ENCODE measurements around the gene SART3.

SART3 gene

DNA sequence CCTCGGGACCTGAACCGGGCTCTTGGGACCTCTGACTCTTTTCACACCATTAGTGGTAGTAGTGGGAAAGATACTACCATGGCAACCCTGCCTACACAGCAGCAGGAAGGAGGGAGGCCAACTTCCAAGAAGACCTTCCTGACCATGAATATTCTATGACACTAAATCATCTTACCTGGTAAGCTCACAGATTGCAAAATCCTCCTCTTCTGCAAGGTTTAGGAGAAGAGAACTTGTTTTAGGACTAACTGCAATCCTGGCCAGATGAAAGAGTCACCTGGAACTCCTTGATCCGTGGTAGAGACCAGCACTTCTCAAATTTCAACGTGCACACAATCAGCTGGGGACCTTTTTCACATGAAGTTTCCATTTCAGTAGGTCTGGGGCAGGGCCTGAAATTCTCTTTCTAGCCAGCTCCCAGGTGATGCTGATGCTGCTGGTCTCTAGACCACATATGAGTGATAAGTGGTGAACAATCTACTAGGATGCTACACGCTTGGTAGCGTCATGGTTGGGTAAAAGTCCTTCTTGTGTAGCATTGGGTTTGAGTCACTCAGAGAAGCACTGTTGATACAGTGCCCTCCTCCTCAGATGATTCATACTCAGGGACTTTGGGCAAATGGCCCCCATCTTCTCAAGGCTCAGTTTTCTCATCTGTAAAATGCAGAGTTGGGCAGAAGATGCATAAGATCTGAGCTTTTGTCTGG lies 81.5 kb downstream of the SART3 start:
- no peaks in the 10 kb centered on the region for H3K9me3 Mint-ChIP-seq
- ATAC-seq (ENCODE audit: low read depth): no peak
- no peak for DNase-seq (ENCODE audit: low spot score in 2 of 2)
- no peaks in the 10 kb centered on the region for H3K36me3 Mint-ChIP-seq
- H3K4me3 Mint-ChIP-seq: no peak overlapping the region
- H3K27ac Mint-ChIP-seq: no peak overlapping the region
- H3K4me1 Mint-ChIP-seq: no peaks in the 10 kb centered on the region
- peaks cover 22% of the 10 kb centered on the region for H3K27me3 Mint-ChIP-seq

GRCh38 chr12:108478611-108479206 lies 82.3 kb downstream of the SART3 start:
- Mint-ChIP-seq H3K27ac (no peak overlapping the region), H3K9me3 (no peaks in the 10 kb centered on the region), H3K27me3 (peaks cover 22% of the 10 kb centered on the region), H3K36me3 (no peaks in the 10 kb centered on the region), H3K4me3 (no peak overlapping the region), H3K4me1 (no peaks in the 10 kb centered on the region)
- ATAC-seq (ENCODE audit: low read depth) (no peak), DNase-seq (ENCODE audit: low spot score in 2 of 2) (no peak)

- Mint-ChIP-seq H3K27me3 (peaks cover 26% of the 10 kb centered on the region), H3K4me1 (no peaks in the 10 kb centered on the region), H3K27ac (no peak overlapping the region), H3K9me3 (no peaks in the 10 kb centered on the region), H3K36me3 (no peaks in the 10 kb centered on the region), H3K4me3 (no peak overlapping the region)
- no peak for ATAC-seq (ENCODE audit: low read depth)
- DNase-seq (ENCODE audit: low spot score in 2 of 2): no peak
These were observed 83.1 kb downstream of the SART3 start for GRCh38 chr12:108477881-108478259.

- H3K9me3 Mint-ChIP-seq: no peaks in the 10 kb centered on the region
- H3K27ac Mint-ChIP-seq: no peak overlapping the region
- no peak for DNase-seq (ENCODE audit: low spot score in 2 of 2)
- H3K27me3 Mint-ChIP-seq: peaks cover 24% of the 10 kb centered on the region
- ATAC-seq (ENCODE audit: low read depth): no peak
- no peaks in the 10 kb centered on the region for H3K36me3 Mint-ChIP-seq
- no peak overlapping the region for H3K4me3 Mint-ChIP-seq
- H3K4me1 Mint-ChIP-seq: no peaks in the 10 kb centered on the region
These were observed 83.7 kb downstream of the SART3 start for GRCh38 chr12:108477055-108477880.

GRCh38 chr12:108475396-108475795 lies 85.6 kb downstream of the SART3 start:
- no peak overlapping the region for H3K4me3 Mint-ChIP-seq
- no peaks in the 10 kb centered on the region for H3K9me3 Mint-ChIP-seq
- H3K36me3 Mint-ChIP-seq: no peaks in the 10 kb centered on the region
- no peak overlapping the region for H3K27ac Mint-ChIP-seq
- no peak for ATAC-seq (ENCODE audit: low read depth)
- H3K27me3 Mint-ChIP-seq: peaks cover 15% of the 10 kb centered on the region
- no peaks in the 10 kb centered on the region for H3K4me1 Mint-ChIP-seq
- no peak for DNase-seq (ENCODE audit: low spot score in 2 of 2)

DNA sequence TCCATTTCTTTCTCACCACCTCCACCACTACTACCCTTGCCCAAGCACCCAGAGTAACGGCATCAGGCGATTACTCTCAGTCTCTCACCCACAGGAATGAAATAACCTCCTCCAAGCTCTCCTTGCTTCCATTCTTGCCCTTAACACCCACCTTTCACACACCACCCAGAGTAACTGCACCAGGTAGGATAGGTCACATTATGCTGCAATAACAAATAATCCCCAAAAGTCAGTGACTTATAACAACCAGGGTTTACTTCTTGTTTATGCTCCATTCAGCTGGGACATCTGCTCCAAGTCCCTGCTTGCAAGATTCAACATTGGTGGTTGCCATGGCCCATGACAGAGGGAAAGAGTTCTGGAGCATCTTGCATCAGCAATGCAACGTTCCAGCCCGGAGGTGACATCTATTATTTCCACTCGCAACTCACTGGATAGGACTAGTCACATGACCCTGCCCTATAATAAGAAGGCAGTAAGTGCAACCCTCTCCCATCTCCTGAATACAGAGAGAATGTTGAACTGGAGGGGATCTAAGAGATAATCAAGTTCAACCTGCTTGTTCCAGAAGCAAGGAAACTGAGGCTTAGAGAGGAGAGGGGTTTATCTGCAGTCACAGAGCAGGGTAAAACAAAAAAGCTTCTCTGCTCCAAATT lies 87.4 kb downstream of the SART3 start:
- Mint-ChIP-seq H3K27me3 (peaks cover 16% of the 10 kb centered on the region), H3K27ac (no peak overlapping the region), H3K4me3 (no peak overlapping the region), H3K9me3 (no peaks in the 10 kb centered on the region), H3K36me3 (no peaks in the 10 kb centered on the region), H3K4me1 (no peaks in the 10 kb centered on the region)
- ATAC-seq (ENCODE audit: low read depth) (no peak), DNase-seq (ENCODE audit: low spot score in 2 of 2) (no peak)

Measured in memory B cell (primary cell).